Endothelial cell of coronary artery (primary cell): ENCODE data around the gene KRTAP6-1. TPM values are rescaled to one million over a fixed set of nuclear protein-coding genes. Genes with fewer than 3 reads are reported as not detected.

Experiments
- total RNA-seq: library from RNA; depleted of rRNA; stranded (reverse); fragments of >200 nt; gene quantifications from 2 replicates; pipeline ENCODE4 v1.2.3, GENCODE V29; 2014

Gene KRTAP6-1, protein sequence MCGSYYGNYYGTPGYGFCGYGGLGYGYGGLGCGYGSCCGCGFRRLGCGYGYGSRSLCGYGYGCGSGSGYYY
- total RNA-seq, result not detected in 2 replicates

GRCh38 chr21:30613836-30614235 lies at the start of gene KRTAP6-1:
Gene KRTAP6-1 (minus strand): TSS chr21:30613930. CDS start chr21:30613904, 26 bp downstream.

DNA sequence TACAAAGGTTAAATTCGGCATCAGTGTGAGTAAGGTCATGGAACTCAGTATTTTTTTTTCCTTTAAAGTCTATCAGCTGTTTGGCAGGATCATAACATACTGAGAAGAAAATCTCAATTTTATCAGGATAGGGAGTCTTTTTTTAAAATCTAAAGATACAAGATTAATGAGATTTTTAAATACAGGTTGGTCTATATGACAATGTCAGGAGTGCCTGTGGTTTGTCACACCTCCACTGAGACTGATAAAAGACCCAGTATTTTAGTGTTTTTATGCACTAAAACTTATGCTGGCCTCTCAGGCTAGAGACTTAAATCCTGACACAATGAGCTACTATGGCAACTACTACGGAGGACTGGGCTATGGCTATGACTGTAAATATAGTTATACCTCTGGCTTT lies 28.8 kb upstream of the KRTAP6-1 start, which contains the start of gene KRTAP20-3:
KRTAP20-3 (plus strand) TSS at position 301 of the 400 bp plus-strand sequence.

DNA sequence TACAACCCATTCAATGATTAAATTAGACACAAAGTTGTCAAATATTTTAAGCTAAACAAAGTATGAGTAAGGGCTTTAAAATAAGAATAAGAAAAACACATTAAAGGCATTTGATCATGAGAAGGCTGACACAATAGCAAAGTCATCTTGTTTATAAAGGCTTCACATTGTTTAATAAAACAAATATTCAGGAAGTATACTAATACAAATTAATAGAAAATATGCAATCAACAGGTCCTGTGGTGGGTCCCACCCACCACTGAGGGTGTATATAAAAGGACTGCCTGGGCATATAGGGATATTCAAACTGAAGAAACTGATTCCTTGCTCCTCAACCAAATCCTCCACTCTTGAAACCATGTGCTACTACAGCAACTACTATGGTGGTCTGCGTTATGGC lies 21.2 kb upstream of the KRTAP6-1 start, which contains the start of gene KRTAP20-2:
KRTAP20-2 (plus strand) TSS at position 301 of the 400 bp plus-strand sequence; CDS start at position 359, 58 bp downstream.

DNA sequence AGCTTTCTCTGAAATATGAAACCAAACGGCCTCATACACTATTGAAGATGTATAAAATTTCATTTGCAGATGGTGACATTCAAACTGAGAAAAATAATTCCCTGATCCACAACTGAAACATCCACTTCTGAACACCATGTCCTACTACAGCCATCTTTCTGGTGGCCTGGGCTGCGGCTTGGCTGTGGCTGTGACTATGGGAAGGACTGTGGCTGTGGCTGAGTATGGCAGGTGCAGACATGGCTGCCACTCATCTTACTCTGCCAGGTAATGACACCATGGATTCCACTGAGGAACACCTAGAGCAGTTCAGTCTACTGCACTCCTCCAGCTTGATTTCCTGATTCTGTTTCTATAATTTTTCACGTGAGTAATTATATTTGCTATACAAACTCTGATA lies 6.8 kb upstream of the KRTAP6-1 start, which contains the start of gene KRTAP20-4:
KRTAP20-4 (plus strand) TSS at position 106 of the 400 bp plus-strand sequence.

GRCh38 chr21:30616125-30616524 lies 2.4 kb upstream of the KRTAP6-1 start, which contains the start of gene KRTAP20-1:
Gene KRTAP20-1 (plus strand): TSS chr21:30616425. CDS start chr21:30616455, 30 bp downstream.

GRCh38 chr21:30600787-30601186 lies 12.9 kb downstream of the KRTAP6-1 start, which contains the start of gene KRTAP22-1:
Gene KRTAP22-1 (plus strand): TSS chr21:30601087.

DNA sequence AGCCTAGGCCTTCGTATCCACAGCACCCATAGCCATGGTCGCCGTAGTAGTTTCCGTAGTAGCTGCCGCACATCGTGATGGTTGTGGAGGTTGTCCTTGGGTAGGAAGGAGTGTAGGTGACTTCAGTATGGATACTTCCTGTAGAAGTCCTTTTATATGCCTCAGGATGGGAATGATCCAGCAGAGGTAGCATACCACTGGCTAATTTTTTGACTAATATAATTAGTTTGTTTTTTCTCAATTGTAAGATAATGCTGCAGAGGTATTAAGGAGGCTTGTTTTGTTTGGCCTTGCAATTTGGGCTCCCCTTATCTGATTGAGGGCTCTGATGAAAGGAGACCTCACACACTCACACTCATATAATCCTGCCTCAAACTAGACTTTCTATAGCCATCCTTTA lies 14.9 kb downstream of the KRTAP6-1 start, which contains the start of gene KRTAP6-2:
KRTAP6-2 (minus strand) TSS at position 101 of the 400 bp plus-strand sequence; CDS start at position 73, 28 bp downstream.

GRCh38 chr21:30592140-30592539 lies 21.6 kb downstream of the KRTAP6-1 start, which contains the start of gene KRTAP6-3:
Gene KRTAP6-3 (plus strand): TSS chr21:30592440. CDS start chr21:30592446, 6 bp downstream.

DNA sequence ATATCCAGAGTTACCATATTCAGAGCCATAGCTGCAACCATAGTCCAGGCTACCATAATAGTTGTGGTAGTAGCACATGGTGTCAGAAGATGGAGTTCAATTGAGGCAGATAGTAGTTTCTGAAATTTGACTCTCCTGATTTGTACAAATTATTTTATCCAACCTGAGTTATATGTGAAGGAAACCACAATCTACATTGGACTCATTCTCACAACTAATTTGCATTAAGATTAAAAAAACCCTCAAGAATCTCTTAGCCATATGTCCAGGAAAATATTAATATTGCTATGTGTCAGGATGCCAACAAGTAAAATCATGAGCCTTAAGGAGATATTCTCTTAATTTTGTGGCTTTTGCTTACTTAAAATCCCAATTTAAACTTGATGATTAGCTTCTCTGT lies 23.4 kb downstream of the KRTAP6-1 start, which contains the start of gene KRTAP22-2:
KRTAP22-2 (minus strand) TSS at position 101 of the 400 bp plus-strand sequence.

Other genes starting within 250 kb of the KRTAP6-1 start
- not detected in 2 replicates for gene KRTAP13-2, start 241.7 kb downstream of the KRTAP6-1 start, total RNA-seq
- not detected in 2 replicates for gene KRTAP13-1, start 217.9 kb downstream of the KRTAP6-1 start, total RNA-seq
- not detected in 2 replicates for gene KRTAP13-3, start 188.0 kb downstream of the KRTAP6-1 start, total RNA-seq
- gene KRTAP13-4, start 183.7 kb downstream of the KRTAP6-1 start, total RNA-seq, result not detected in 2 replicates
- not detected in 2 replicates for gene KRTAP15-1, start 173.7 kb downstream of the KRTAP6-1 start, total RNA-seq
- not detected in 2 replicates for gene KRTAP19-1, start 133.6 kb downstream of the KRTAP6-1 start, total RNA-seq
- not detected in 2 replicates for gene KRTAP19-2, start 126.5 kb downstream of the KRTAP6-1 start, total RNA-seq
- not detected in 2 replicates for gene KRTAP19-3, start 121.9 kb downstream of the KRTAP6-1 start, total RNA-seq
- gene KRTAP19-4, start 116.8 kb downstream of the KRTAP6-1 start, total RNA-seq, result not detected in 2 replicates
- gene KRTAP19-5, start 111.8 kb downstream of the KRTAP6-1 start, total RNA-seq, result not detected in 2 replicates
- not detected in 2 replicates for gene KRTAP19-6, start 72.1 kb downstream of the KRTAP6-1 start, total RNA-seq
- gene KRTAP19-7, start 52.6 kb downstream of the KRTAP6-1 start, total RNA-seq, result not detected in 2 replicates
- not detected in 2 replicates for gene KRTAP22-2, start 23.5 kb downstream of the KRTAP6-1 start, total RNA-seq
- not detected in 2 replicates for gene KRTAP6-3, start 21.5 kb downstream of the KRTAP6-1 start, total RNA-seq
- not detected in 2 replicates for gene KRTAP6-2, start 15.0 kb downstream of the KRTAP6-1 start, total RNA-seq
- not detected in 2 replicates for gene KRTAP22-1, start 12.8 kb downstream of the KRTAP6-1 start, total RNA-seq
- not detected in 2 replicates for gene KRTAP20-1, start 2.5 kb upstream of the KRTAP6-1 start, total RNA-seq
- not detected in 2 replicates for gene KRTAP20-4, start 6.7 kb upstream of the KRTAP6-1 start, total RNA-seq
- not detected in 2 replicates for gene KRTAP20-2, start 21.3 kb upstream of the KRTAP6-1 start, total RNA-seq
- not detected in 2 replicates for gene KRTAP20-3, start 28.9 kb upstream of the KRTAP6-1 start, total RNA-seq
- gene KRTAP21-3, start 104.8 kb upstream of the KRTAP6-1 start, total RNA-seq, result not detected in 2 replicates
- not detected in 2 replicates for gene KRTAP21-2, start 133.3 kb upstream of the KRTAP6-1 start, total RNA-seq
- not detected in 2 replicates for gene KRTAP21-1, start 141.5 kb upstream of the KRTAP6-1 start, total RNA-seq
- not detected in 2 replicates for gene KRTAP8-1, start 199.3 kb upstream of the KRTAP6-1 start, total RNA-seq
- not detected in 2 replicates for gene KRTAP7-1, start 215.8 kb upstream of the KRTAP6-1 start, total RNA-seq